GM12891 (cell line): ENCODE data around the gene PLPPR5.

Experiments used
- PAX5 ChIP-seq: IDR thresholded peaks from 2 replicates; pipeline ENCODE4 v1.6.1; 2011; ENCODE audit warnings: low read length, moderate library complexity, mild to moderate bottlenecking; ENCODE audit not compliant: insufficient read depth, severe bottlenecking
- POLR2A ChIP-seq: IDR thresholded peaks from 2 replicates; pipeline ENCODE4 v1.6.1; 2011; ENCODE audit warnings: low read depth, low read length, control low read depth
- POLR2AphosphoS5 ChIP-seq: IDR thresholded peaks from 2 replicates; pipeline ENCODE4 v1.6.1; 2011; ENCODE audit warnings: low read depth, low read length, control low read depth
- SPI1 ChIP-seq: IDR thresholded peaks from 2 replicates; pipeline ENCODE4 v1.6.1; 2011; ENCODE audit warnings: low read depth, low read length, control low read depth
- TAF1 ChIP-seq: IDR thresholded peaks from 2 replicates; pipeline ENCODE4 v1.6.1; 2011; ENCODE audit warnings: low read depth, low read length, control low read depth

DNA sequence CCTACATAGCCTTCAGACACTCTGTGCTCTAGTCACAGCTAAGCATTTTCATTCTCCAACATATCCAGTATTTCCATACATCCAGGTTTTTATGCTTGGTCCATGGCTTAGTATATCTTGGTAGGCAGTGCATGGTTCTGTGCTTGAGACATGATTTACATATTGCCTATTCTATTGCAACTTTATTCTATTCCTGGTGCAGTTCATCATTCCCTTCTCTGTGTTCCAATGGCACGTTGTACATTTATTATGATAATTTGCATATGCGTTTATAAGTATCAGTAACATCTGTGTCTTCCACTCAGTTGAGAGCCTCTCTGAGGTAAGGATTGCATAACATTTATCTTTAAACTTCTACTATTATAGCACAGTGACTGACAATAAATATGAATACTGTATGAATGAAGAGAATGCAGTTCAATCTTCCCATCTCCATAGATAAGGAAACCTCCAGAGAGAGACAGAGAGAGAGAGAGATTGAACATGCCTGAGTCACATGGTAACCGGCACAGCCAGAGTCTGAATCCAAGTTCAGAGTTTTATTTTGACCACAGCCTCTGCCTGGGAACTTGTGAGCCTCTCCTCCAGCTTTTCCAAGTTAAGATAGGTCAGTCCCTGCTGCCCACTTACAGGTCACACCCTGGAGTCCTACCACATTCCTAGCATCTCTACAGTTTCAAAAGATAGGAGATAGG, 41.5 kb downstream of the PLPPR5 start:
- TF ChIP-seq POLR2A (no peak), POLR2AphosphoS5 (no peak), PAX5 (no peak), SPI1 (no peak), TAF1 (no peak)
